NCI-H2196 (cell line): ENCODE results near the gene ZNF790.
A peak's percentile ranks its signal among the peaks of the same experiment; 100 is the strongest.
"Not testable (repeated sequence)": the region's sequence is repeated elsewhere in the genome, so short reads cannot be mapped to it uniquely, and the experiment has no call there.

Source experiments
- DNase-seq: peaks from one replicate; lab custom pipeline; 2025; ENCODE audit not compliant: unreplicated experiment; lab: John Stamatoyannopoulos, UW

The ZNF790 gene

GRCh38 chr19:36837906-36838783 lies at the start of gene ZNF790:
Gene ZNF790 (minus strand): TSS chr19:36838387. CDS start chr19:36825619, 12,768 bp downstream.
- peak; percentile 86 for DNase-seq

- DNase-seq = no peak
Measured at GRCh38 chr19:36876993-36877938, 39.1 kb upstream of the ZNF790 start.

GRCh38 chr19:36851898-36852297 lies 13.7 kb upstream of the ZNF790 start:
- DNase-seq = no peak

GRCh38 chr19:36850559-36851442 lies 12.6 kb upstream of the ZNF790 start, which contains the start of gene ZNF345:
Gene ZNF345 (plus strand): TSS chr19:36850876. CDS start chr19:36876831, 25,955 bp downstream.
- DNase-seq = peak; percentile 91

GRCh38 chr19:36849701-36850558 lies 11.7 kb upstream of the ZNF790 start:
- peak; percentile 87 for DNase-seq

- no peak for DNase-seq
Measured at GRCh38 chr19:36847968-36848367, 9.8 kb upstream of the ZNF790 start.

GRCh38 chr19:36838784-36839324 lies 667 bp upstream of the ZNF790 start:
- no peak for DNase-seq

- DNase-seq = no peak
Measured at GRCh38 chr19:36837176-36837905, 846 bp downstream of the ZNF790 start.

GRCh38 chr19:36833430-36833829 lies 4.8 kb downstream of the ZNF790 start:
- no peak for DNase-seq

- no peak for DNase-seq
Measured at GRCh38 chr19:36821758-36822157, 16.4 kb downstream of the ZNF790 start.

- no peak for DNase-seq
Measured at GRCh38 chr19:36819130-36819630, 19.0 kb downstream of the ZNF790 start.

- no peak for DNase-seq
Measured at GRCh38 chr19:36807029-36807428, 31.2 kb downstream of the ZNF790 start.

- DNase-seq = no peak
Measured at GRCh38 chr19:36805364-36805763, 32.8 kb downstream of the ZNF790 start.

GRCh38 chr19:36797786-36798108 lies 40.4 kb downstream of the ZNF790 start:
- DNase-seq = no peak

- DNase-seq = no peak
Measured at GRCh38 chr19:36796714-36796992, 41.5 kb downstream of the ZNF790 start.

- DNase-seq = not testable (repeated sequence)
Measured at GRCh38 chr19:36791420-36792141, 46.6 kb downstream of the ZNF790 start.

- no peak for DNase-seq
Measured at GRCh38 chr19:36775768-36776167, 62.4 kb downstream of the ZNF790 start.

GRCh38 chr19:36773223-36773579 lies 65.0 kb downstream of the ZNF790 start:
- no peak for DNase-seq
